Left lung (tissue), 10 donors: ENCODE measurements around the gene ANK3. TPM values are rescaled to one million over a fixed set of nuclear protein-coding genes. Genes with fewer than 3 reads are reported as not detected.

Experiments used
- ATAC-seq: fragments of 200-7000 bp; cut with Tn5 transposase; one replicate; pipeline ENCODE4 v1.9.1; 2020; ENCODE audit warnings: moderate library complexity
- DNase-seq, 4 donors: peaks; one replicate each; pipeline ENCODE4 v3.0.0-alpha.2; 2013 to 2020
- H3K27ac ChIP-seq, 2 donors: fragments of 200-600 bp; sonication (generic) in 1 of 2; one replicate each; pipeline versions ENCODE4 v1.5.0 to v1.8.0; 2020 to 2021
- H3K27me3 ChIP-seq, 2 donors: fragments of 200-600 bp; sonication (generic) in 1 of 2; one replicate each; pipeline versions ENCODE4 v1.5.0 to v1.8.0; 2020 to 2021
- H3K36me3 ChIP-seq, 2 donors: fragments of 200-600 bp; sonication (generic) in 1 of 2; one replicate each; pipeline versions ENCODE4 v1.5.0 to v1.8.0; 2020 to 2021
- H3K4me1 ChIP-seq, 2 donors: fragments of 200-600 bp; one replicate each; pipeline ENCODE4 v1.8.0; 2021
- H3K4me3 ChIP-seq, 2 donors: fragments of 200-600 bp; sonication (generic) in 1 of 2; one replicate each; pipeline versions ENCODE4 v1.5.0 to v1.8.0; 2020 to 2021; ENCODE audit warnings: mild to moderate bottlenecking in 1 of 2
- H3K9me3 ChIP-seq, 2 donors: fragments of 200-600 bp; sonication (generic) in 1 of 2; one replicate each; pipeline versions ENCODE4 v1.5.0 to v1.8.0; 2020 to 2021
- intact Hi-C, 2 donors: fragments of 100-400 bp; cut with DNase I; formaldehyde crosslinking; loops; one replicate each; pipeline versions ENCODE4 v1.11.2 to v1.14.2; 2022
- polyA plus RNA-seq, 6 donors: library from polyadenylated mRNA; unstranded; fragments of 120-200 nt; gene quantifications; one replicate each; pipeline ENCODE4 v1.2.1, GENCODE V29; 2013; ENCODE audit not compliant: insufficient read length in 6 of 6
- total RNA-seq, 2 donors: library from RNA; stranded (reverse); fragmentation: NEBNext Ultra II Directional; extraction: Animal tissue kit (Norgen Biotek cat#: 25700); gene quantifications; one replicate each; pipeline ENCODE4 v1.2.1, GENCODE V29; 2021
- TF ChIP-seq, protein P1 (sequence below), 2 donors: fragments of 200-600 bp; sonication (generic) in 1 of 2; IDR thresholded peaks; one replicate each; pipeline versions ENCODE4 v1.5.0 to v1.8.0; 2021; ENCODE audit warnings: antibody characterized with exemption in 2 of 2
- donor health status: DM: no; HTN: yes; CAD: no.
- donor health status: DM: no; HTN: no; CAD: no.

ANK3 gene
- total and polyA plus RNA-seq, 8 donors = 22.1 to 74.1 (median 35.1) TPM

DNA sequence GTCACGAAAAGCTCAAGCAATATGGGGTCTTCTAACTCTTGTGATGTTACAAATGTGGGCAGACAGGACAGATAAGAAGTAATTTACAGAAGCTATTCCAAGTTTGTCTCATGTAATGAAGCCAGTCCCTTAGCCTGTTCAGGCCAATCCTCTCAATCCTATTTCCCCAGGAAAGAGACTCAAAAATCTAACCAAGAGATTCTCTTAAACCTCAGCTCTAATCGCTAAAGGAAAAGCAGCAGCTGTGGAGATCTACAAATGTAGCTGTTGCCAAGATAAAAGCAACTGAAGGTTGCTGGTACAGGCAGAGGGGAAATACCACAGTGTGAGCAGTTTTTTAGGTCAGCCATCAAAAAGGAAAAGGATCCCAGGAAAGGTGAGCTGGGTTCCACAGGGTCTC lies 39.3 kb downstream of the ANK3 start:
- intact Hi-C loops = no loop called here
- H3K9me3 ChIP-seq = no peaks in the 10 kb centered on the region
- ATAC-seq = no peak
- peak in 1 of 4 donors; percentile 4 for DNase-seq
- no peaks in the 10 kb centered on the region for H3K36me3 ChIP-seq
- TF ChIP-seq, protein P1, sequence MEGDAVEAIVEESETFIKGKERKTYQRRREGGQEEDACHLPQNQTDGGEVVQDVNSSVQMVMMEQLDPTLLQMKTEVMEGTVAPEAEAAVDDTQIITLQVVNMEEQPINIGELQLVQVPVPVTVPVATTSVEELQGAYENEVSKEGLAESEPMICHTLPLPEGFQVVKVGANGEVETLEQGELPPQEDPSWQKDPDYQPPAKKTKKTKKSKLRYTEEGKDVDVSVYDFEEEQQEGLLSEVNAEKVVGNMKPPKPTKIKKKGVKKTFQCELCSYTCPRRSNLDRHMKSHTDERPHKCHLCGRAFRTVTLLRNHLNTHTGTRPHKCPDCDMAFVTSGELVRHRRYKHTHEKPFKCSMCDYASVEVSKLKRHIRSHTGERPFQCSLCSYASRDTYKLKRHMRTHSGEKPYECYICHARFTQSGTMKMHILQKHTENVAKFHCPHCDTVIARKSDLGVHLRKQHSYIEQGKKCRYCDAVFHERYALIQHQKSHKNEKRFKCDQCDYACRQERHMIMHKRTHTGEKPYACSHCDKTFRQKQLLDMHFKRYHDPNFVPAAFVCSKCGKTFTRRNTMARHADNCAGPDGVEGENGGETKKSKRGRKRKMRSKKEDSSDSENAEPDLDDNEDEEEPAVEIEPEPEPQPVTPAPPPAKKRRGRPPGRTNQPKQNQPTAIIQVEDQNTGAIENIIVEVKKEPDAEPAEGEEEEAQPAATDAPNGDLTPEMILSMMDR (IDR thresholded peaks at IDR 0.05) = no peak
- H3K4me3 ChIP-seq = no peak overlapping the region
- H3K27ac ChIP-seq = no peak overlapping the region
- no peaks in the 10 kb centered on the region for H3K27me3 ChIP-seq
- no peaks in the 10 kb centered on the region for H3K4me1 ChIP-seq

DNA sequence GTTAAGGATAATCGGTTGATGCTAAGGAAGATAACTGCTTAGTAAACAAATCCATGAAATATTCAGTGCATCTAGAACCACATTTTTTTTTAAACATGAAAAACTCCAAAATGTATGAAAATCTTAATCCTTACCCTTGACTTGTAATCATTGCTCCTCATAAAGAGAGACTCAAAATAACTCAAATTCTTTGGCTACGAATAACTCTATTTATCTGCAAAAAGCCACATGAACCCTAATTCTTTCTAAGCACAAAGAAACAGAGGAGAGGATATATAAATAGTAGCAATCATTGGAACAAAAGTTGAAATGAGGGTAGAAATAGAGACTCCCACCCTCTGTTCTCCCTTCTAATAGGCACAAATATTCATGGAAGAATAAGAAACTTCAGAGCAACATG lies 40.2 kb downstream of the ANK3 start:
- Histone ChIP-seq H3K27ac (no peak overlapping the region), H3K4me1 (no peaks in the 10 kb centered on the region), H3K4me3 (no peak overlapping the region), H3K27me3 (no peaks in the 10 kb centered on the region), H3K36me3 (no peaks in the 10 kb centered on the region), H3K9me3 (no peaks in the 10 kb centered on the region)
- DNase-seq (no peak), ATAC-seq (no peak)
- TF ChIP-seq, protein P1 (IDR thresholded peaks at IDR 0.05) = no peak
- intact Hi-C loops = no loop called here

DNA sequence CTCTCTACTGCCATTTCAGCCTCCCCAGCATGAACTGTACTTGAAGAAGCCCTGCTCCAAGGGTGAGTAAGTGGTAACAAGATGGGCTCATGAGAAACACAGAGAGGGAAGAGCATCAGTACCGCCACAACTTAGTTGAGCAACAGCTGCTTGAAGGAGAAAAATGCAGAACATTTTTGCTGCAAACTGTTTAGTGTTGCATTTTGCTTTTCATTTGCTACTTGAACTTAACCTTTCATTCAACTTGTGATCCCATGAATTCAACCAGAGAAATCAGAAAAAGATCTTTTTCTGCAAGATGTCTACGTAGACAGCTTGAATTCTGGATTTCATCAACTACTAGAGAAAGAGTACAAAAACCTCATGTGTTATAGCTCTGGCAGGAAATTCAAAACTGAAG lies 40.7 kb downstream of the ANK3 start:
- no peak for DNase-seq
- ATAC-seq = no peak
- Histone ChIP-seq H3K4me3 (no peak overlapping the region), H3K27me3 (no peaks in the 10 kb centered on the region), H3K27ac (no peak overlapping the region), H3K9me3 (no peaks in the 10 kb centered on the region), H3K4me1 (no peaks in the 10 kb centered on the region), H3K36me3 (no peaks in the 10 kb centered on the region)
- intact Hi-C loops = no loop called here
- TF ChIP-seq, protein P1 (IDR thresholded peaks at IDR 0.05) = no peak

DNA sequence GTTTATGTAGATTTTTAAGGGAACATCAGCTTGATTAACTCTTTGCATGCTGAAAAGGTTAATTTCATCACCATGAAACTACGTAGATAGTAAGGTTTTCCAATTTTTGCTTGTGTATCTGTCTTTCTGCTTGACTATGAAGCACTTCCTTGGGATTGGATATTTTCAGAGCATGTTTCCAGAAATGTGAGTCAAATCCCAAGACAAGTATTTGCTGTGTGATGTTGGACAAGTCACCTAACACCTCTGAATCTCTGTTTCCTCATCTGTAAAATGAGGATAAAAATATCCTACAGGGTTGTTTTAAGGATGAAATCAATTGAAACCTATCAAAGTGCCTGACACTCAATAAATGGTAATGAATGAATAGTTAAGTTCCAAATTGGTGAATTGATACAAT lies 42.4 kb downstream of the ANK3 start:
- ATAC-seq (no peak), DNase-seq (no peak)
- Histone ChIP-seq H3K4me3 (no peak overlapping the region), H3K9me3 (no peaks in the 10 kb centered on the region), H3K4me1 (no peaks in the 10 kb centered on the region), H3K27me3 (no peaks in the 10 kb centered on the region), H3K36me3 (no peaks in the 10 kb centered on the region), H3K27ac (no peak overlapping the region)
- TF ChIP-seq, protein P1 (IDR thresholded peaks at IDR 0.05) = no peak
- intact Hi-C loops = no loop called here

DNA sequence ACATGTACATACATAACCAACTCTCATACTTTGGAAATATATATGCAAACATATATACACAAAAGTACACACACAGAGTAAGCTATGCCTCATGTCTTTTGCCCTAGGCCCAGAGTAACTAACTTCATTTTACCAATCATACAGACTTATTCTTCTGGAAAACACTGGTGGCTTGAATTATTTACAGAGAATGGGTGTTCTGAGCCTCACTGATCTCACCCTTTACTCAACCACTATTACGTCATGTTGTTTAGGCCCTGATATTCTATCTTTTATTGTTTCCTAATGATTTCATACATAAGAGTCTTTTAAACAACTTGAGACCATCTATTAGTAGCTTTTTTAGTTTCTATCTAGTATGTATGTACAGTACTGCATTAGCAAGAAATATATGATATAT lies 43.0 kb downstream of the ANK3 start:
- Histone ChIP-seq H3K36me3 (no peaks in the 10 kb centered on the region), H3K27ac (no peak overlapping the region), H3K4me1 (no peaks in the 10 kb centered on the region), H3K27me3 (no peaks in the 10 kb centered on the region), H3K9me3 (no peaks in the 10 kb centered on the region), H3K4me3 (no peak overlapping the region)
- TF ChIP-seq, protein P1 (IDR thresholded peaks at IDR 0.05) = no peak
- ATAC-seq (no peak), DNase-seq (no peak)
- intact Hi-C loops = no loop called here
